ENCODE results near the gene AOAH.
"Not testable (repeated sequence)": the region's sequence is repeated elsewhere in the genome, so short reads cannot be mapped to it uniquely, and the experiment has no call there.

Gene AOAH

DNA sequence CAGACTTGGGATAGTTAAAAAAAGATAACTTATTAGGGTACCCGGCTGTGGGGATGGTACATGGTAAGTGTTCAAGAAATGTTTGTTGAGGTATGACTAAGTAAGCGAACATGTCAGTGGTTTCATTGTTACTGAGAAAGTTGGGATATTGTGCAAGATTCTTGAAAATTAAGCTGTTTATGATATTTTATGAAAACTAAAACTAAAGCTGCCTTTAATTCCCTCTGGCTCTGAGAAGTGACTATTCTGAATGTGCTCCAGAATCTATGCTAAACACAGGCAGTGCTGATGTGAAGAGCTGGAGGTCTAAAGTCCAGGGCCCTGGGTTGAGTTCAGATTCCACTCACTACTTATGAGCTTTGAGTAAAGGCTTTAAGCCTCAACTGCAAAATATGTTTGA lies 72.9 kb downstream of the AOAH start:
- Histone ChIP-seq H3K36me3 (ENCODE audit: insufficient read depth, low read length) (no peaks in the 10 kb centered on the region), H3K27me3 (ENCODE audit: control insufficient read depth in 1 of 2, insufficient read depth in 2 of 2, low read length in 2 of 2) (no peaks in the 10 kb centered on the region), H3K4me3 (ENCODE audit: low read depth in 1 of 2, low read length in 2 of 2) (no peak overlapping the region), H3K9ac (ENCODE audit: low read length) (no peak overlapping the region), H3K4me1 (ENCODE audit: insufficient read depth, low read length) (no peaks in the 10 kb centered on the region), H3K9me3 (ENCODE audit: low read length) (no peaks in the 10 kb centered on the region), H3K27ac (ENCODE audit: low read depth, low read length) (no peak overlapping the region)

DNA sequence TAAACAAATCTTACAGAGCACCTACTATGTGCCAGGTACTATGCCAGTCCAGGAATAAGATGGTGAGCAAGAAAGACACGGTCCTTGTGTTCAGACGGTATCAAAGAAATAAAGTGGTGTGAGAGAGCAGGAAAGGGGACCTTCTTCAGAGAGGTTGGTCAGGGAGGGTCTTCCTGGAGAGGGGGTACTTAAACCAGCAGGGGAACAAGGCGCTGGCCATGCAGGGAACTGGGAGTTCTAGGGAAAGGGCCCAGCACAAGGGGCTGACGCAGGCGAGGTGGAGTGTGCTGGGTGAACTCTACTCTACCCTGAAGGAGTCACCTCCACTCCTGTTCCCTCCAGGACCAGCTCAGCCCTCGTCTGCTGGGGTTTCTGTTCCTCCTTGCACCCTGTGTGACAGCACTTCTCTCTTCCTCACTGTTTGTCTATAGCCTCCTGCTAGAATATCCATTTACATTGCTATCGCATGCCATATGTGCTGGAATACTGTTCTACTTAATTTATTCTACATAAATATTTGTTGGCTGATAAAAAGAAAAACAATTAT lies 73.5 kb downstream of the AOAH start:
- no peak overlapping the region for H3K27ac ChIP-seq (ENCODE audit: low read depth, low read length)

DNA sequence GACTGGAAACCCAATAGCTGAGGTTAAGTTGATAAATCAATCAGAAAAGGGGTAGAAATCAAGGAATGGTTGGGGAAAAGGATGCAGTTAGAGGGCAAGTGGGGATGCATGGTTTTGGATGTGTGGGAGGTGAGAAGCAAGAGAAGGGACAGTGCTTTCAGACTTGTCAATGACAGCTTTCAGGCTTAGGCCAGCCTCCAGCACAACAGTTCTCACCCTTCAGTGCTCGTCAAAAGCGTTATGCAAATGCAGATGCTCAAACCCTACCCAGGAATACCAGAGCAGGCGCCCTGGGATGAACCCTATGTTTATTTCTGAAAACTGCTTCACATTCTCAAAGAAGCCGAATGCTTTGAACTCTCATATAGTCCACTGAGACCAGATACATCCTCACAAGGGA lies 74.0 kb downstream of the AOAH start:
- Histone ChIP-seq H3K9me3 (ENCODE audit: low read length) (no peaks in the 10 kb centered on the region), H3K27ac (ENCODE audit: low read depth, low read length) (no peak overlapping the region), H3K27me3 (ENCODE audit: control insufficient read depth in 1 of 2, insufficient read depth in 2 of 2, low read length in 2 of 2) (no peaks in the 10 kb centered on the region), H3K4me1 (ENCODE audit: insufficient read depth, low read length) (no peaks in the 10 kb centered on the region), H3K4me3 (ENCODE audit: low read depth in 1 of 2, low read length in 2 of 2) (no peak overlapping the region), H3K36me3 (ENCODE audit: insufficient read depth, low read length) (no peaks in the 10 kb centered on the region), H3K9ac (ENCODE audit: low read length) (no peak overlapping the region)

More for the DNA sequence above, 73.5 kb downstream of the AOAH start:
- Histone ChIP-seq H3K36me3 (ENCODE audit: insufficient read depth, low read length) (no peaks in the 10 kb centered on the region), H3K9ac (ENCODE audit: low read length) (no peak overlapping the region), H3K4me3 (ENCODE audit: low read depth in 1 of 2, low read length in 2 of 2) (no peak overlapping the region), H3K9me3 (ENCODE audit: low read length) (no peaks in the 10 kb centered on the region), H3K27me3 (ENCODE audit: control insufficient read depth in 1 of 2, insufficient read depth in 2 of 2, low read length in 2 of 2) (no peaks in the 10 kb centered on the region), H3K4me1 (ENCODE audit: insufficient read depth, low read length) (no peaks in the 10 kb centered on the region)

DNA sequence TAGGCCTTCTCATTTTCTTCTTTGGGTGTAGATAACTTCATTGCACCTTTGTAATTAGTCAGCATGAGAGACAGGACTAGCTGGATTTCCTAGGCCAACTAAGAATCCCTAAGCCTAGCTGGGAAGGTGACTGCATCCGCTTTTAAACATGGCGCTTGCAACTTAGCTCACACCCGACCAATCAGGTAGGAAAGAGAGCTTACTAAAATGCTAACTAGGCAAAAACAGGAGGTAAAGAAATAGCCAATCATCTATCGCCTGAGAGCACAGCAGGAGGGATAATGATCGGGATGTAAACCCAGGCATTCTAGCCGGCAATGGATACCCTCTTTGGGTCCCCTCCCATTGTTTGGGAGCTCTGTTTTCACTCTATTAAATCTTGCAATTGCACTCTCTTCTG lies 75.0 kb downstream of the AOAH start:
- not testable (repeated sequence) for H3K36me3 ChIP-seq (ENCODE audit: insufficient read depth, low read length); H3K9ac ChIP-seq (ENCODE audit: low read length); H3K27ac ChIP-seq (ENCODE audit: low read depth, low read length); H3K4me1 ChIP-seq (ENCODE audit: insufficient read depth, low read length); H3K9me3 ChIP-seq (ENCODE audit: low read length); H3K27me3 ChIP-seq (ENCODE audit: control insufficient read depth in 1 of 2, insufficient read depth in 2 of 2, low read length in 2 of 2); H3K4me3 ChIP-seq (ENCODE audit: low read depth in 1 of 2, low read length in 2 of 2)

DNA sequence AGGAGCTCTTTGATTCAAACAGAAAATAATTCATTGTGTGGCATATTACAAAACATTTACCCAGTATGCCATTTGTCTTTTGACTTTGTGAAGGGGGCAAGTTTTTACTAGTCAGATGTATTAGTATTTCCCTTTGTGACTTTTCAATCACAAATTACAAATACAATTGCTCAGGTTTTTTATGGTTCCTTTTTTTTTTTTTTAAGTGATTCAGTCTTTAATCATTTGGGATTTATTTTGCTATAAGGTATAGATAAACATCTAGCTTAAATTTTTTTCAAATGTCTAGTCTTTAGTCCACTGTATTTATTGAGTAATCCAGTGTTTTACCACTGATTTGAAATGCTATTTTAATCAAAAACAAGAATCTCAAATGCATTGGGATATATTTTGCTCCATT lies 75.9 kb downstream of the AOAH start:
- Histone ChIP-seq H3K36me3 (ENCODE audit: insufficient read depth, low read length) (no peaks in the 10 kb centered on the region), H3K9ac (ENCODE audit: low read length) (no peak overlapping the region), H3K9me3 (ENCODE audit: low read length) (no peaks in the 10 kb centered on the region), H3K27me3 (ENCODE audit: control insufficient read depth in 1 of 2, insufficient read depth in 2 of 2, low read length in 2 of 2) (no peaks in the 10 kb centered on the region), H3K4me3 (ENCODE audit: low read depth in 1 of 2, low read length in 2 of 2) (no peak overlapping the region), H3K27ac (ENCODE audit: low read depth, low read length) (no peak overlapping the region), H3K4me1 (ENCODE audit: insufficient read depth, low read length) (no peaks in the 10 kb centered on the region)

DNA sequence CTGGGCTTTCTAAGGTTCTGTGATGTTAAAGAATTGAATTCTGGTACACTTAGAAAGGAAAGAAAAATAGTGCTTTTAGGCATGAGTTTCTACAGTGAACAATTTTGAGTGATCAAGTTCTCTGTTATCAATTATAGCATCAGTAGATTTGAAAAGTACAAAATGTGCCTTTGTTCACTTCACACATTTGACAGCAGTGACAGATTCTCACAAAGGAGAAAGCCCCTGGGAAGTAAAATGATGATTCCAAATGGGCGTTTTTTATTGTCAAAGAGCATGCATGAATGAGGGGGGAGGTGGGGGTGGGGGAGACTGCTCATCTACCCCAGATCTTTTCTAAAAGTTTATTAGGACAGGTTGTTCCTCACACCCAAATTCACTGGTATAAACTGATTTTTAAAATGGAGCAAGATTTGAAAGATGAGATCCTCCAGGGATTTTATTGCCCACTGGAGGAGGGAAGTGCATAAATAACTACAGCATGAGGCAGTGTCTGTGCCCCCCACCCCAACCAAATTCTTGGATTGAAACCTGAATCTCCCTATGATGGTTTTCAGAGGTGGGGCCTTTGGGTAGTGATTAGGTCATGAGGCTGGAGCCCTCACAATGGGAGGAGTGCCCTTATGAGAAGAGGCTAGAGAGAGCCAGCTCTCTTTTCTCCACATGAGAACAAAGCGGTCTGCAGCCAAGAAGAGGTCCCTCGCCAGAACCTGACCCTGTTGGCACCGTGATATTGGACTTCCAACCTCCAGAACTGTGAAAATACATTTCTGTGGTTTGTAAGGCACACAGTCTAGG lies 79.5 kb downstream of the AOAH start:
- Histone ChIP-seq H3K27ac (ENCODE audit: low read depth, low read length) (no peak overlapping the region), H3K4me3 (ENCODE audit: low read depth in 1 of 2, low read length in 2 of 2) (no peak overlapping the region)

DNA sequence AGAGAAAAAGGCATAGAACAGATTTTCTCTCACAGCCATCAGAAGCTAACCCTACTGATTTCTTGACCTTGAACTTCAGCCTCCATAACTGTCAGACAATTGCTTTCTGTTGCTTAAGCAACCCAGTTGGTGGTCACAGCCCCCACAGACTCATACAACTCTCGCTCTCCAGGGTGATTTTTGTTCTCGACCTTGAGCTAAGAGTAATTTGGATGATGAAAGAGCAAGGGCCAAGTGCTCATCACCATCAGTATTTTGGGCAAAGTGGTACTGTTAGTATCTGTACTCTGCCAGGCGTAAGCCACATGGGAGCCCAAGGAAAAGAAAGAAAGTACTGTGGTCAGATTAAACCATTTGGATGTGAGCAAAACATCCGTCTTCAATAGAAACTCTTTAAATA lies 81.9 kb downstream of the AOAH start:
- H3K9me3 ChIP-seq (ENCODE audit: low read length), result no peaks in the 10 kb centered on the region
- no peaks in the 10 kb centered on the region for H3K36me3 ChIP-seq (ENCODE audit: insufficient read depth, low read length)
- no peak overlapping the region for H3K27ac ChIP-seq (ENCODE audit: low read depth, low read length)
- no peak overlapping the region for H3K4me3 ChIP-seq (ENCODE audit: low read depth in 1 of 2, low read length in 2 of 2)
- no peaks in the 10 kb centered on the region for H3K27me3 ChIP-seq (ENCODE audit: control insufficient read depth in 1 of 2, insufficient read depth in 2 of 2, low read length in 2 of 2)
- H3K4me1 ChIP-seq (ENCODE audit: insufficient read depth, low read length), result no peaks in the 10 kb centered on the region
- H3K9ac ChIP-seq (ENCODE audit: low read length), result no peak overlapping the region

More for the DNA sequence above, 79.5 kb downstream of the AOAH start:
- no peaks in the 10 kb centered on the region for H3K4me1 ChIP-seq (ENCODE audit: insufficient read depth, low read length)
- no peak overlapping the region for H3K9ac ChIP-seq (ENCODE audit: low read length)
- no peaks in the 10 kb centered on the region for H3K36me3 ChIP-seq (ENCODE audit: insufficient read depth, low read length)
- H3K9me3 ChIP-seq (ENCODE audit: low read length), result no peaks in the 10 kb centered on the region
- H3K27me3 ChIP-seq (ENCODE audit: control insufficient read depth in 1 of 2, insufficient read depth in 2 of 2, low read length in 2 of 2), result no peaks in the 10 kb centered on the region

DNA sequence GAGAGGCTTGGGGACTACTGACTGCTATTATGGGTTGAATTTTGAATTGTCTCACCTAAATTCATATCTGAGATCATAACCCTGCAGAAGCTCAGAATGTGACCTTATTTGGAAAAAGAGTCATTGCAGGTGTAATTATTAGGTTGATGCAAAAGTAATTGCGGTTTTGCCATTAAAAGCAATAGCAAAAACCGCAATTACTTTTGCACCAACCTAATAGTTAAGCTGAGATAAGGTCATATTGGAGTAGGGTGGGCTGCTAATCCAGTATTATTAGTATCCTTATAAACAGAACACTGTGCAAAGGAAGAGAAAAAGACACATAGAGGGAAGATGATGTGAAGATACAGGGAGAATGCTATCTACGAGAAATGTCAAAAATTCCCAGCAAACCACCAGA lies 82.3 kb downstream of the AOAH start:
- Histone ChIP-seq H3K27ac (ENCODE audit: low read depth, low read length) (no peak overlapping the region), H3K27me3 (ENCODE audit: control insufficient read depth in 1 of 2, insufficient read depth in 2 of 2, low read length in 2 of 2) (no peaks in the 10 kb centered on the region), H3K4me3 (ENCODE audit: low read depth in 1 of 2, low read length in 2 of 2) (no peak overlapping the region), H3K9ac (ENCODE audit: low read length) (no peak overlapping the region), H3K4me1 (ENCODE audit: insufficient read depth, low read length) (no peaks in the 10 kb centered on the region), H3K9me3 (ENCODE audit: low read length) (no peaks in the 10 kb centered on the region), H3K36me3 (ENCODE audit: insufficient read depth, low read length) (no peaks in the 10 kb centered on the region)

DNA sequence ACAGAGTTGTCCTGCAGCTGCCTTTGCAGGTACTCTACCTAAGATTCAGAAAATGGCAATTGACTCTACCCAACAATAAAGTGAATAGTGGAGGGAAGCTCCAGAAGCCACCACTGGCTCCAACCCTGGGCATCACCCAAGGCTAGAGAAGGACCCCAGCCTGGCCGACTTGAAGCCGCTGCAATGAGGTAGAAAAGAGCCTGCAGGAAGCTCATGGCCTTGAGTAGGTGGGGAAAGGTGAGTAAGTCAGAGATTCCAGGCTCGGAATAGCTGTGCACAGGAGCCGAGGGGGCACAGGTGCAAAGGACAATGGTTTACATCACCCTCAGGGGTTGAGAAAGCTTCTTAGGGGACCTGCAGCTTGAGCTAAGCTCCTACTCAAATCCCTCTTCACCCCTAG lies 83.6 kb downstream of the AOAH start:
- no peaks in the 10 kb centered on the region for H3K36me3 ChIP-seq (ENCODE audit: insufficient read depth, low read length)
- H3K27me3 ChIP-seq (ENCODE audit: control insufficient read depth in 1 of 2, insufficient read depth in 2 of 2, low read length in 2 of 2), result no peaks in the 10 kb centered on the region
- H3K4me1 ChIP-seq (ENCODE audit: insufficient read depth, low read length), result no peaks in the 10 kb centered on the region
- no peaks in the 10 kb centered on the region for H3K9me3 ChIP-seq (ENCODE audit: low read length)
- H3K4me3 ChIP-seq (ENCODE audit: low read depth in 1 of 2, low read length in 2 of 2), result no peak overlapping the region
- no peak overlapping the region for H3K27ac ChIP-seq (ENCODE audit: low read depth, low read length)
- H3K9ac ChIP-seq (ENCODE audit: low read length), result no peak overlapping the region

DNA sequence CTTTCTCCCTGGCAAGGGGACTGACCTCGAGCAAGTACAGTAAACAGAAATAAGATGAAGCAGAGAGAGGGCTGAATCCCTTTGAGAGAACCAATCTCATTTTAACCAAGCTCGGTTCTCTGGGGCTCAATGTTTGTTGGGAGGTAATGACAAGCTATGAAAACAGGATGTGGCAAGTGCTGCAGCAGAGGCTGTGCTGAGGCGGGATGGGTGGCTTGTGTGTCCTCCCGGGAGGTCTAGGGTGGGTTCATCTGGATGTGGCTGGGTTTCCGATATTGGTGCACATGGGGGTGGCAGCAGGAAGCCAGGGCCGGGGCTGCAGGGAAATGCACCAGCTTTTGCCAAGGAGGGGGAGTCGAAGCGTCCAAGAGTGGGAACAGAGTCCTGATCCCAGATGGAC lies 84.5 kb downstream of the AOAH start:
- Histone ChIP-seq H3K36me3 (ENCODE audit: insufficient read depth, low read length) (no peaks in the 10 kb centered on the region), H3K27me3 (ENCODE audit: control insufficient read depth in 1 of 2, insufficient read depth in 2 of 2, low read length in 2 of 2) (no peaks in the 10 kb centered on the region), H3K4me3 (ENCODE audit: low read depth in 1 of 2, low read length in 2 of 2) (no peak overlapping the region), H3K9ac (ENCODE audit: low read length) (no peak overlapping the region), H3K9me3 (ENCODE audit: low read length) (no peaks in the 10 kb centered on the region), H3K27ac (ENCODE audit: low read depth, low read length) (no peak overlapping the region), H3K4me1 (ENCODE audit: insufficient read depth, low read length) (no peaks in the 10 kb centered on the region)

DNA sequence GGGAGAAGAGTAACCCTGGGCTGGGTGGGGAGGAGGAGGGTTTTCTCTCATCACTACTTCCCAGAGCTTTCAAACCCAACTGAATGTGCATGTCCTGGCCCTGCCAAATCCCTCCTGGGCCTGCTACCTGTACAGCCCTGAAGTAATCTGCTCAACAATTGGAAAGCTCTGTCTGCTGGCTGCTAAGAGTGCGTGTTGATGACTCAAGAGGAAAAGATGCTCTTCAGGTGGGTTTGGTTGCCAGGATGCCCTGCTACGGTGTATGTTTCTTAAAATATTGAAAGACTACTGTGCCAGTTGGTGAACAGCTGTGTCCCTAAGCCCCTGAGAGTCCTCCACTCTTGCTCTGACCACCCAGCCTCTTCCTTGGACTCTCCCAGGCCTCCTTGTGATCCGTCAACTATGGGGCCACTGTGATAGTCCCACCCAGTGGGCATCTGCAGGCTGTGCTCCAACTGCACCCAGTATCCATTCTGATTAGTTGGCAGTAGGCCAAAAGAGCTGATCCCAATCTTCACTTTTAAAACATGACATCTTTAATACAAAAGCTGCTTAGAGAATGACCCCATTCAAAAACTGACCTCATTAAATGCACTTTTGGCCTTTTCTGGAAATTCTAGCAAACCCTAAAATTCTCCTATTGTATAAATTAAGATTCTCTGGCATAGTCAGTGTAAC lies 85.6 kb downstream of the AOAH start:
- Histone ChIP-seq H3K4me1 (ENCODE audit: insufficient read depth, low read length) (no peaks in the 10 kb centered on the region), H3K27ac (ENCODE audit: low read depth, low read length) (no peak overlapping the region)

More for the DNA sequence above, 85.6 kb downstream of the AOAH start:
- Histone ChIP-seq H3K9ac (ENCODE audit: low read length) (no peak overlapping the region), H3K36me3 (ENCODE audit: insufficient read depth, low read length) (no peaks in the 10 kb centered on the region), H3K27me3 (ENCODE audit: control insufficient read depth in 1 of 2, insufficient read depth in 2 of 2, low read length in 2 of 2) (no peaks in the 10 kb centered on the region), H3K9me3 (ENCODE audit: low read length) (no peaks in the 10 kb centered on the region), H3K4me3 (ENCODE audit: low read depth in 1 of 2, low read length in 2 of 2) (no peak overlapping the region)
